Germinal center (tissue), 1 donor: Measurements from ENCODE around the gene COL6A3.
"Not testable (repeated sequence)": the region's sequence is repeated elsewhere in the genome, so short reads cannot be mapped to it uniquely, and the experiment has no call there.

Source experiments
- DNase-seq: peaks from one replicate; pipeline ENCODE4 v3.0.0; 2012; ENCODE audit warnings: mixed read lengths, low spot score

Gene COL6A3

DNA sequence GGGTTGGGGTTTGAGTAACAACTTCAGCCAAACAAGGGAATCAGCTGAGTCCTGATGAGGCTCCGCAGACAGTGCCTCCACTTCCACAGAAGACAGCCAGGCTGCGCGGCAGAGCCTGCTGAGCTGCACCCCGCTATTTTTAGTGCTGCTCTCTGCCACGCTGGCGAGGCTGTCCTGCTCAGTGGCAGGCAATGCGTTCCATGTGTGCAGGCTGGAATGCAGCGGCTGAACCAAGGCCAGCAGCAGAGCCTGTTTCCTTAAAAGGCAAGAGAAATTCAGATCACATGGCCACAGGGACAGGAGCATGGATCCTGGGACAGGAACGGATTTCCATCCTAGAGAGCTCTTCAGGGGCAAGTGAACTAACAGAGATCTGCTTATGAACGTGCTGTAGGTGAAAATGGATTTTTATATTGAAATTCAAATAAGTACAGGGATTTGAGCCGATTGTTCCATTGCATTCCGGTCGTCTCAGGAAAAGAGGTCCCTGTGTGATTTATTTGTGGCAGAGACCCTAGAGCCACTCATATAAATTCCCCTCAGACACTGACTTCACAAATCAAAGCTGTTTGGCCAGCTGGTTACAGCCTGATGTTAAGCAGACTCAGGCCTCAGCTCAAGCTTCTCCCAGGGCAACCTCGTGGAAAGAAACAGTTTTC, 98.7 kb downstream of the COL6A3 start:
- no peak for DNase-seq

DNA sequence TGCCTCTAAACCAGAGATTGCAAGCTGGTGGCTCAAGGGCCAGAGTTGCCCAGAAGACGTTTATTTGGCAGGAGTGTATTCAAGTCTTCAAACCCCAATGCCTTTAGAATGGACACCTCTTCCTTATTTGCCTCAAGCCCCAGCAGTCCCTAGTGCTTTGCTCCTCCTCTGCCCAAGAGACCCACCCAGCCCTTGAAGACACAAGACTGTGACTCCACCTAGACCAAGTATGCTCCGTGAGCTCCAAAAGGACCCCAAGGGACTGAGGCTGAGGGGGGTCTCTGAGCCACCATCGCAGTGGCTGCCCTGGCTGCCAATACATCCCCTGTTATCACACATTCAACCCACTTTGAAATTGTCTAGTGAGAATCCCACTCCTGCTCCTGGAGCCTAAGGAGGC, 99.3 kb downstream of the COL6A3 start:
- DNase-seq: no peak

DNA sequence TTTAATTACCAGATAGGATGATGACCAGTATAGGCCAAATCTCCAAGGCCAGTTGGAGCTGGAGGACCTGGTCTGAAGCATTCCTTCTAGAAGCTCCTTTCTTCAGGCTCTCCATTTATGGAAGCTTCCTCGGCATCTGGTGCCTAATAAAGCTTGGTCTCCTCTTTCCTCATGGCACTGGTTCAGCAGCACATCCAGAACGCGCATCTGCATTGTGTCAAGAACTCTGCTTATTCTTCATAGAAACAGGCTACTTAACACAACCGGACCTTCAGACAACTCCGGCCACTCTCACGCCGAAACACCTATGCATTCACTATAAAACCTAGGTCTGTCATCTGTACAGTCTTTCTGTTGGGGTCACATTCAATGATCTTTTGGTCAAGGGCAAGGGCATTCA, 99.8 kb downstream of the COL6A3 start:
- no peak for DNase-seq

DNA sequence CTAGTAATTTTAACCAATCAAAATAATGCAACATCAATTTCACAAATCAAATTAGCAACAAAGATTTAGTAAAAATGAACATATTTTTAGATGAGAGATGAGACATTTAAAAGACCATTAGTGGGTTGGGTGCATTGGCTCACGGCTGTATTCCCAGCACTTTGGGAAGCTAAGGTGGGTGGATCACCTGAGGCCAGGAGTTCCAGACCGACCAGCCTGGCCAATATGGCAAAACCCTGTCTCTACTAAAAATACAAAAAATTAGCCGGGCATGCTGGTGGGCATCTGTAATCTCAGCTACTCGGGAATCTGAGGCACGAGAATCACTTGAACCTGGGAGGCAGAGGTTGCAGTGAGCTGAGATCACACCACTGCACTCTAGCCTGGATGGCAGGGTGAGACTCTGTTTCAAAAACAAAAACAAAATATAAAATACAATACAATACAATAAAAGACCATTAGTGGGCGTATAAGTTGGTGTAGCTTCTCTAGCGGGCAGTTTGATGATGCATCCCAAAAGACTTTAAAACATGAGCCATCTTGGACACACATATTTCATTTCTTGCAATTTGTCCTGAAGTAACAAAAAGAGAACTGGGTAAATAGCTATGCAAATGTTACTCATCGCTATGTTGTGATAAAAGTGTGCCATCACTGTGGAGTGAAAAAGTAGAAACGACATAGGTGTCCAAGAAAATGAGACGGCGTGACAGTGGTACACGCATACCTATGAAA, 101.8 kb downstream of the COL6A3 start:
- DNase-seq: no peak

DNA sequence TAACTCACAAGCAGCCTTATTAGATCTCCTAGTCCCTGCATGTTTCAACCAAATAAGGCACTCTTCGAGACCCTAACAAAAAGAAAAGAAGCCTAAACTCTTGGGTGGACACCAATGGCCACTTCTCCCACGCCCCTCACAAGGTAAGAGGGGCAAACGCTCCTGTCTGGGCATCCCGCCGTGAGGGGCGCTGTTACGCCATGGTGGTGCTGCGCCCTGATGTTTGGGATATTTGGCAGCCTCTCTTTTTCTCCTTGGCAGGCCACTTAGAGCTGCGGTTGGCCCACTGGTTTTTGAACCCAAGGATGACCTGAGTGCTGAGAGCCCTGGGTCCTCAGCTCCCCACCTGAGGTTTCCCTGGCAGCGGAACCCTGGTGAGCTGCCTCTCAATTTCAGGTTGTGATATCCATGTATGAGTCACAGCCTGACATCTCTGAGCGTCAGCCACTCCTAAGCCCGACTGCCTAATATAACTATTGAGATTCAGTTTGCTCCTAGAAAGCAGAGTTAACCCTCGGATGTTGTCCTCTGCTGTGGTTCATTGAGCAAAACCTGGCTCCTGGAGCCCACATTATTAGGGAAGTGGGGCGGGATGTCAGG, 103.3 kb downstream of the COL6A3 start:
- DNase-seq: no peak

DNA sequence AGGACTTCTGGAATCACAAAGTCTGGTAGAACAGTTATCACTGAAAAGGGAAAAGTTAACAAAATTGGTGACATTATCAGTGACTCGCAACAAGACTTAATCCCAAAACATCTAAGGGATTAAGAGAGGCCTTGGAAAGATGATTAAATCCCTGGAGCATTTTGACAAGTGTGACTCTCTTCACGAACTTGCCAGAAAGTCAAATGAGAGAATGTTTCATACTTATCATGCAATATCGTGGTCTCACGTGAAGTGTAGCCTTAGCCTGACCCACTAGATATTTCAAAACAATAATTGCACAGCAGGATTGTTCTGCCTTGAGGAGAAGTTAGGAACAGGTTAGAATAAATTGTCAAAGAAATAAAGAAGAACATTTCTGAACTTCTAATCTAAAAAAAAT, 104.5 kb downstream of the COL6A3 start:
- no peak for DNase-seq

DNA sequence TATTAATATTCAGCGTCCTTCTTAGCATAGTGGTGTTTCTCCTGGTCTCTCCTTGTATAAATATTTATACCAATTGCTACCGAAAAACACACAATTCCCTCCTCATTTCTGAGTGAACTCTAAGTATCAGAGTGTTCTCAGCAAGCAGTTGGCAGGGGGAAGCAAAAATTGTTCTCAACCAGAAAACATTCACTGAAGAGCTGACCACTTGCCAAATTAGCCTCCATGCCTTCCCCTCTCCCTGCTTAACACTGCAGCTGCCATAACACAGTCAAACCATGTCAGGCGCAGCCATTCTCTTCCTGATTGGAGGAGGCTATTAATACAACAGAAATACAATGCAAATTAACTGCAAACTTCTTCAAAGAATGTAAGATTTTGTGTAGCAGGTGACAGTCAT, 105.0 kb downstream of the COL6A3 start:
- DNase-seq: no peak

DNA sequence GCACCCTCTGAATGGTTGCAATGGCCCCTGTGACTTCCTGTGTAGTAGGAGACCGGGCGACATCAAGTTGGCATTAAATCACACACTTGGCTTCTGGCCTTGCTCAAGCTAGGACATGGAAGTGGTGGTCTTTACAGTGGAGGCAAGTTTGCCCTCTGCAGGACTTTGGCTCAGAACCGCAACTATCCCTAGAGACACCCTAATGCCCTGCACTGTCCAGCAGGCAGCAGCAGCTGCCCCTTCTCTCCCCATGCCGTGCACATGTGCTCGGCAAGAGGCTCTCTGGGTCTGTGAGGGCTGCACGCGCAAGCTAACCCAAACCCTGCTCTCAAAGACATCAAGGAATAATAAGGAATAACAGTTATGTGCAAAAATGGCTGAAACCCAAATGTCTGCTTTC, 106.5 kb downstream of the COL6A3 start:
- DNase-seq: no peak

DNA sequence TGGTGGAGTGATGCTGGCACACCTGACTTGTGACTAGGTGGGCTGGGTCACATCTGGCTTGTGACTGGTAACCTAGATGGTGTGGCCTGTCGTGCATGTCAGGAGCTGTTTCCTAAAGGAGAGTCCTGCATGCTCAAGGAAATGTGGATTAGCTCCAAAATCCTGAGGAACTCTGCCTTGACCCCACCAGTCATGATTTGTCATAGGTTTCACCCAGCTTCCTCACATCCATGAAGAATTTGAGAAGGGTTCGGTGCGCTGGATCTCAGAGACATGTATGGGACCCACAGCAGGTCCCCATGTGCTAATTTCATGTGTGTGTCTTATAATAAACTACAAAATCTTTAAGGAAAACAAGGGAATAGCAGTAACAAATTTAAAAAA, 107.2 kb downstream of the COL6A3 start:
- no peak for DNase-seq

DNA sequence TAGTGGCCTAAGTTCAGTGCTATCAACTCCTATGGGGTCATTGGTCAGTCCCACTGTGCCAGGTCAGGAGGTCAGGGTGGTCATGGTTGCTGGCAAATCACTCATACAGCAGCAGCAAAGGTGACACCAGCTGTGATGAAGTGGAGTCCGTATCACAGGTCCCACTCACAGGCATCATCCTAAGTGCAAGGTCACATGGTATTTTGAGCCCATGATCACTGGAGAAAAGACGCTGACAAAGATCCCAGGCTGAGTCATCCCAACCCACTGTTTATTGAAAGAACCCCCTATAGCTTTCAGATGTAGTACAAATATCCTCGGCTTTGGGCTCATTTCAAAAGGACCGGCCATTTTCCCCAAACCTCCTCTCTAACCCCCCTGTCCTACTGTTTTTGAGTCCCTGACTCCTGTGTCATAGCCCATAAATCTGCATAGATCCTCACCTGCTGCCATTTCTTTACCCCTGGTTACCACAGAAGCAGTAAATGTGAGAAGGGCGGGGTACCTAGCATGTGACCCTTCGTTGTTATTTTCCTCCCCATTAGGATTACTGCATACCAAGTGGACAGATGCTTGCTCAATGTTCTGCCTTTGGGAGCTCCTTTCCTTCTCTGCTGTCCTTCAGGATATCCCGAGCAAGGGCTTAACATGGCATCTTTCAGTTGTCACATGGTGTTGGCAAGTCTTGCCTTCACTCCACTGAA, 107.7 kb downstream of the COL6A3 start:
- DNase-seq: no peak

DNA sequence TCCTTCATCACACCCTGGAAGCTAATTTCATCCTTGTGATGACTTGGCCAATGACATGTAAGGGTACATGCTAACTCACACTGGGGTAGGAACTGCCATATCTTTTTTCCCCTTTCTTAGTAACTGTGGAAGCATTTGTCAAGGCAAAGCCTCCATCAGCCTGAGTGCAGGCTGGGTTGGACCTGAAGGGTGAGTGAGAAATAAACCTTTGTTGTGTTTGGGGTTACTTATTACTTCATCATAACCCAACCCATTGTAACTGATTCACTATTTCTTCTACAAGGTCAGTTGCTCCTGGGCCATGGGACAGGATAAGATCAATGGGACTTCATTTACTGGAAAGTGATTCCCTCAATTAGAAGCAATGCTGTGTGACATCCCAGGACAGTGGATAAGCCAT, 108.4 kb downstream of the COL6A3 start:
- DNase-seq: no peak

DNA sequence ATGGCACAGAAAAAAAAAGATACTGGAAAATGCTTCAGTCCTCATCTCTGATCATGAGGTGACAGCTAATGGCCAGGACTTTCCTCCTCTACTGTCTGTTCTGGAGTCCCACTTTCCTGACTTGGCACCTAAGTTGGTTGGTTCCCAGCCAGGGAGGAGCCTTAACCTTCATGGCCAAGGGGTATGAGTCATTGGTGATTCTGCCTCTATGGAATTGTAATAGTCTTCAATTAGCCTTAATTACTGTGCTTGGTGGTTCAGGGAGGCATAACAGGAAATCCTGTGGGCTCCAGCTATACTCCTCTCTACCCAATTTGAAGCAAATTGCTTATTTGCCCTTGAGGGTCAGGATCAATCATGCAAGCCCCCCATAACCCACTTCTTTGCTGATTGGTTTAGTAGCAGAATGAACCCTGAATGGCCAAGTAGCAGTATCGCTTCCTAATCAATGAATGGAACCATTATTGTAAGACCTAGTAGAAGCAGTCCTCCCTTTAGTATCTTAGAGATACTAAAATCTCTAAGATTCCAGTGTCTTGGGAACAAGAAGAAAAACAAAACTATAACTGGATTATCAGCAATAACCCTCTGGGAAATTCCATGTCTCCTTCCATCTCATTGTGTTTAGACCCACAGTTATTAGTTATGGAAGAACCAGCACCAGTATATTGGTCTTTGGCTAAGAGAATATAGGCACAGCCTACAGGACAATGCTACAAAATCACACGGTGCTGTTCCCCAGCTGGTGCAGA, 109.0 kb downstream of the COL6A3 start:
- DNase-seq: no peak

DNA sequence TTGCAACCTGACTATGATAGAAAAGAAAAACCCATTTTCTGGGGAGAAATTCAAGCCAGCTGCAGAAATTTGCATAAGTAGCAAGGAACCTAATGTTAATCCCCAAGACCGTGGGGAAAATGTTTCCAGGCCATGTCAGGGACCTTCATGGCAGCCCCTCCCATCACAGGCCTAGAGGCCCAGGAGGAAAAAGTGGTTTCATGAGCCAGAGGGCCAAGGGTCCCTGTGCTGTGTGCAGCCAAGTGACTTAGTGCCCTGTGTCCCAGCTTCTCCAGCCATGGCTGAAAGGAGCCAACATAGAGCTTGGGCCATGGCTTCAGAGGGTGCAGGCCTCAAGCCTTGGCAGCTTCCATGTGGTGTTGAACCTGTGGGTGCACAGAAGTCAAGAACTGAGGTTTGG, 110.7 kb downstream of the COL6A3 start:
- not testable (repeated sequence) for DNase-seq

DNA sequence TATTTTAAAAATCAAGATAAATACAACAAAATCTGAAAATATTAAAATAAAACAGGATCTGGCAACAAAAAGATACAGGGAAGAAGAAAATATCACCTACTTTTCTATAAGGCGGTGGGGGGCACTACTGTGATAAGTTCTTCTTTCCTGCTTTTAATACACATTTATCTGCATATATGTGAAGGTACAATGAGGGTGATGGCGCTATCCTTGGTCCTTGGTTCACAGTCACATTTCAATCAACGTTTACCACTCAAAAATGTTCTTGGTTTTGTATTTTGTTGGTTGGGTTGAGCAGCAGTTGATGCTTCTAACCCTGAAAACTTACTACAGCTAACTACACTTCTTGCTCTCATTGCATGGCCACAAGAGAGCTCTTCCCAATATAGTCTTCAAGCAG, 112.4 kb downstream of the COL6A3 start:
- DNase-seq: no peak

DNA sequence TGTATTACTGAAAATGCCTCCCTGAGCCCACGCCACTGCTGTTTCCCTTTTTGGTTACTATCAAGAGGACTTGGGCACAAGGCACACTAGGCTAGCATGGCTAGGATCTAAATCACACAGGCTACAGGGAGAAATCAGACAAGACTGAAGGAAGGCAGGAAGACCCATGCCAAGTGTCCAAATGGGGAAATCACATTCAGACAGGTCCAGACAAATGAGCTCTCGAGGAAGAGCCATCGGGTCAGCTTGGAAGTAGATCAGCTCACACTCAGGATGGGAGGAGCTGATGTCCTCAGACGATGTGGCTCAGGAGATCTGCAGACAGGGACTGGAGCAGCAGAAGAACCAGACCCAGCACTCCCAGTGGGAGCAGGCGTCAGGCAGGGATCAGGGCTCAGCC, 113.2 kb downstream of the COL6A3 start:
- no peak for DNase-seq

DNA sequence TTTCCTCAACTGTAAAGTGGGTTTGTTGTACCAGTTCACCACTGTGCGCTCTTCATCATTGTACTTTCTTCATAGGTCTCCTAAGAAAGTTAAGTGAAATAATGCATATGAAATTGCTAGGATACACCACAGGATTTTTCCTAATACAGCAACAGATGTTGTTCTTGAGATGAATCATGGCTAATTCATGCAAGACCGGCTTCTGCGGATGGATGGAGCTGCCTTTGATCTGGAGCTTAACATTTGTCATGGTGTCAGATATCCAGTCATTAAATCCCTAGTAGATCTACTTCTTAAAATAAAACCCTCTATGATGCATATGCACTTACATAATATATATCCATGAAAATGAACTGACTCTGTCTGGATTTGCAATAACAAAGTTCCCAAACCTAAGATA, 114.1 kb downstream of the COL6A3 start:
- DNase-seq: no peak

DNA sequence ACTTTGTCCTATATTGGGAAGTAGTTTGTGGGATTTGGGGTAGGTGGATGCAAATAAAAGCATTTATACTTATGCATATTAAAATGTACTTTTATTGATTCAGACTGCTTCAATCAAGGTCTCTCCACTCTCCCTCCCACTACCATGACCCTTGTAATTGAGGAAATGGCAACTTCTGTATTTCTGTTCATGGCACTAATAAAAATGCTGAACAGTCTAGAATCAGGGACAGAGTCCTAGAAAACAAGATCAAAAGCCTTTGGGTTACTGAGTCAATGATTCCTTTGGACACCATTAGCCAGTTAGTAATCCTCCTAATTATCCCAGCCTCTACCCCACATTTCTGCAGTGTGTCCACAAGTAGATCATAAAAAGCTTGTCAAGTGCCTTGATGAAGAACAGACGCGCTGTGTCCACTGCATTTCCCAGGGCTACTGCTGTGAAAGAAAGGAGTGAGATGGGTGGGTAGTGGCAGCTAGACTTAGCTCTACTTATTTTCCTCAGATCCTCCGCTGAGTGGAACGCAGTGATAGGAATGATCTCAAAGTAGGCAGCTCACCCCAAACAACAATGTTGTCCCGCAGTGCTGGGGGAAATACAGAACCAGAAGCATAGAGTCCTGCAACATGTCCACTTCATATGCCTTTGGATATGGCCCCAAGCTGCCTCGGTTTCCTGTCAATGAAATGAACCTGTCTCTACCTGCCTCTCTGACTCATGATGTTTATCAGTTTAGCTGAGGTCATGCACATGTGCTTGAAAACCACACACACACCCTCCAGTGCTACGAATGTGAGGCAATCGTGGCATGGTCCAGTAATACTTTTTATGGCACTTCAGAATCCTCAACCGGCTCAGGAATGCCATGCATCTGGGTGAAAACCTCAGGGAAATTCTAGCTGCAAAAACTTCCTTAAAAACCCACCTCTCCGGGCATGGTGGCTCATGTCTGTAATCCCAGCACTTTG, 115.5 kb downstream of the COL6A3 start:
- no peak for DNase-seq

DNA sequence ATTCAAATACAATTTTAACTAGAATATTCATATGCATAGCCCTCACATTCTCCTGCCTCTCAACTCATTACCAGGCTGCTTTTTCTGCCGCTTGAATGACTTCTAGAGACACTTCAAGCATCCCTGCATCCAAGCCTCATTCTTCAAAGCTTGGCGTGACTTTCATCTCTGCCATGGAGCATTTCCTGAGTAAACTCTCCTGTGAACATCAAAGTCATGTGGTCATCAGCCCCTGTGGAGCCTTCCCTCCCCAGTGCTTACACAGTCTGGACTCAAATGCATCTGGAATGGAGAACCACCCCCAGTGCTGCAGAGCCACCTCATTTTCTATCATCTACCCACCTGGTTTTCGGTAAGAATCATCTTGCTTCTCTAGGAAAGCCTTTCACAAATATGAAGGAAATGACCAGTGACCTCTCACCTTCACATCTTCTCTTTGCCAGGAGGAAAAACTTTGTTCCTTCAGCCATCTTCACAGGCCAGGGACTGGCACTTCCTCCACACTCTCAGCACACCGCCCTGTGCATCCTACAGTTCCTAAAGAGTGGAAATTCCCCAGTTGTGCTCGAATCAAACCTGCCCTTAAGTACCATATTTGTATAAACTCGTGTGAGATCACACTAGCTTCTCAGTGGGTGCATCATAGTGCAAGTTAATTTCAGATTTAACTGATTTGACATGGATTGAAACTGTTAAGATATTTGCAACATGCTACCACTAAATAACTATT, 116.4 kb downstream of the COL6A3 start:
- no peak for DNase-seq

DNA sequence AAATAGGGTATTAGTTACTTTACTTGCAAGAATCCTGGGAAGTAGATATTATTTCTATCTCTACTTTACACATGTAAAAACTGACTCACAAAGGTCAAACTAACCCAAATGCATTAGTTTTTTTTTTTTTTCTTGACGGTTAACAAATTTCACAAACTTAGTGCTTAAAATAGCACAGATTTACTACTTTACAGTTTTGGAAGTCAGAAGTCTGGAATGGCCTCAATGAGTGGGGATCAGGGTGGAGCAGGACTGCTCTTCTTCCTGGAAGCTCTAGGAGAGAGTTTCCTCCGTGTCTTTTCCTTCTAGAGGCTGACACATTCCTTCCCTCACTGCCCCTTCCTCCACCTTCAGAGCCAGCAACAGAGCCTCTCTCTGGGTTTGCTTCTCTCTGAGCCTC, 117.2 kb downstream of the COL6A3 start:
- no peak for DNase-seq

DNA sequence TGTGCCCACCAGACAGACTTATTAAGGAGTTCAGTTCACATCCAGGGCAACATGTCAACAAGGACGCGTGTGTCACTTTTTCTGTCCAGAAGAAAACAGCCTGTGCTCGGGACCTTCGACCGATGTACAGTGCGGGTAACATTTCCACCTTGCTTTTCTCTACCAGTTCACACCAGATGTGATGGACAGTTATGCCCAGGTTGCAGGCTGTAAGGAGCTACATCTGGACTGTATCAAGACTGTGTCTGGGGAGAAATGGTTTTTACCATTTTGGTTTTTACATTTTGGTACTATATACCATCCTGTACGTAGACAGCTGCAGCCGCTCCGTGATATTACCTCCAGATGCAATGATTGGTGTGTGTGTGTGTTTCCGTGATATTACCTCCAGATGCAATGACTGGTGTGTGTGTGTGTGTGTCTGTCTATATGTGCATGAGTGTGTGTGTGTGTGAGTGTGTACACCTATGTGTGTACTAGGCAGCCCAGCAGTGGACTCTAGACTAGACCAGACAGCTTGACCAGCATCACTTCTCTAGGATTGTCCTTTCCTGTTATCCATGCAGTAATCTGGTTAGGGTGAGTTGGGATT, 118.0 kb downstream of the COL6A3 start:
- no peak for DNase-seq
